Measurements from ENCODE around the gene HIPK2.
"Not testable (repeated sequence)": the region's sequence is repeated elsewhere in the genome, so short reads cannot be mapped to it uniquely, and the experiment has no call there.

HIPK2 gene

DNA sequence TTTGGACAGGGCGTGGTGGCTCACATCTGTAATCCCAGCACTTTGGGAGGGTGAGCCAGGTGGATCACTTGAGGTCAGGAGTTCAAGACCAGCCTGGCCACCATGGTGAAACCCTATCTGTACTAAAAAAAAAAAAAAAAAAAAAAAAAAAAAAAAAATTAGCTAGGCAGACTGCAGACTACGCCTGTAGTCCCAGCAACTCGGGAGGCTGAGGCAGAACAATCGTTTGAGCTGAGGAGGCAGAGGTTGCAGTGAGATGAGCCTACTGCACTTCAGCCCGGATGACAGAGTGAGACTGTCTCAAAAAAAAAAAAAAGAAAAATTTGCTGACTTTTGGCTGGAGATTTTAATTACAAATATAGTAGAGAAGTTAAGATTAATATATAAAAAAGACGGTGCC lies 104.0 kb downstream of the HIPK2 start:
- no peak for DNase-seq (ENCODE audit: low read depth in 2 of 2)

DNA sequence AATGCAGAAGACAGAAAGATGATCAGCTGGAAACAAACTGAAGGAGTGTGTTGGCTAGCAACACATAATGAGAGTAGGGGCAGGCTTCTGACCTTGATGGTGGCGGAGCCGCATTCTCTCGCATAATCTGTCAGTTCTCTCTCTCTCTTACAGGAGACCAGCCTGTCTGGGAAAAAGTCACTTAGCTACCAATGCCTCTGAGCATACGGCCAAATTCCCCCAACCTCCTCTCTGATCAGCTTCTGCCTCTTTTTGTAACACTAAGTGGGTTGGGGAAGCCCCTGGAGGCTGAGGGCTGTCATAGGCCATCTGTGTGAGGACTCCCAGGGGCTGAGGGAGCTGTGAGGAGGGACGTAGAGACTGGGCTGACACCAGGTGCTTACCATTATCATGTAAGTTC lies 104.6 kb downstream of the HIPK2 start:
- peak in 1 of 2 donors; percentile 23 for DNase-seq (ENCODE audit: low read depth in 2 of 2)

DNA sequence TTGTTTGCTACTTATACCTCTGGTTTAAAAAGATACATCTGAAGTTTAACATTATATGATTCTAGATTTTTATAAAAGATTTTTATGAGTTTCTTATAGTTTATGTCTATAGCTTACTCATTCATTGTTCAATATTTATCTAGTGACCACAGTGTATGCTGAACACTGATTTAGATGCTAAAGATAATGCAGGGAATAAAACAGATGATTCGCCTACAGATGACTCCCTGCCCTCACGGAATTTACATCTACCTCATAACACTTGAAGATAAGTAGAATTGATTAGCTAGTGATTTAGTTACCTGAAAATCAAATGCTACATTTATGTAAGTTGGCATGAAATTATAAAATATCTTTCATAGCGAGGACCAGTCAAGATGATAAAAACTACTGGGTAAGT lies 105.8 kb downstream of the HIPK2 start:
- no peak for DNase-seq (ENCODE audit: low read depth in 2 of 2)

DNA sequence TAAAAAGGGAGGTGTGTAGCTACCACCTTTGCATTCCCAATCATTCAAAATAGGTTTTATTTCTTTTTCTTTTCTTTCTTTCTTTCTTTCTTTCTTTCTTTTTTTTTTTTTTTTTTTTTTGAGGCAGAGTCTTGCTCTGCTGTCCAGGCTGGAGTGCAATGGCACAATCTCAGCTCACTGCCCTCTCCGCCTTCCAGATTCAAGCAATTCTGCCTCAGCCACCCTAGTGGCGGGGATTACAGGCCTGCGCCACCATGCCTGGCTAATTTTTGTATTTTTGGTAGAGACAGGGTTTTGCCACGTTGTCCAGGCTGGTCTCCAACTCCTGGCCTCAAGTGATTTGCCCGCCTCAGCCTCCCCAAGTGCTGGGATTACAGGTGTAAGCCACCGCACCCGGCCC lies 107.1 kb downstream of the HIPK2 start:
- not testable (repeated sequence) for DNase-seq (ENCODE audit: low read depth in 2 of 2)

DNA sequence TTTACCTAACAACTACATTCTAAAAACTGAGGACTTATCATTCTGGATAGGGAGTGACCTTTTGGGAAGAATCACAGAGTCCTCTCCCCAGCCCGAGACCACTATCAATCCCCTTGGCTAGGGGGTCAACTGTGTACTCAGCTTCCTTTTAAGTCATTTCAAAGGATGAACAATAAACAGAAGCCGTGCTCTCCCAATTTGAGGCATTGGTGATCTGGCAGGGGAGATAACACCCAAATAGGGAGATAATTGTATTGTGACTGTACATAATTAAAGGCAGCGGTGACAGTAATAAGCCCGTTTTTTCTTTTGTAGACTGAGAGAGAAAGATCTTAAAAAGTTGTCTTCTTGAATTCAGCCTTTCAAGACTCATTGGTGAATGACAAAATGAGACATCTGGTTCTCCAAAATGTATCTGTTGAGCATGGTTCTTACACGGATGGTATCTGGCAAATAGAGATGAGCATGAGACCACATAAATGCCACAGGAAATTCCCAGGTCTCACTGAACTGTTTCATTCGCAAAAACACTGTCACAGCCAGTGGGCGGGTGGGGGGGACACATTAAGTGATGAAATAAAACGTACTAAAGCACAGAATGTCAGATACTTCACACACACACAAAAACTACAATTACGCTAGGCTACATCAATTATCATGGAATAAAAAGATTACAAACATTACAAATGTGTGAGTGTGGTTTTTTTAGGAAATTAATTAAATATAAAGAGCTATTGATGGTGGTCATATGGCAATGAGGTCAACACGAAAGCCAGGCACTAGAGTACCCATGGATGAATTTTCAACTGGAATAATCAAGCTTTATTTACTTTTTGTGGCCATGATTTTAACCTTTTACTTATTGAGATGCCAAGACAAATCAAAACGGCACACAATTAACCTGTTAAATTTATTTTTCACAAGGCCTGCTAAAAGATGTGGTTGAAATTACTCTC lies 108.4 kb downstream of the HIPK2 start:
- no peak for DNase-seq (ENCODE audit: low read depth in 2 of 2)

DNA sequence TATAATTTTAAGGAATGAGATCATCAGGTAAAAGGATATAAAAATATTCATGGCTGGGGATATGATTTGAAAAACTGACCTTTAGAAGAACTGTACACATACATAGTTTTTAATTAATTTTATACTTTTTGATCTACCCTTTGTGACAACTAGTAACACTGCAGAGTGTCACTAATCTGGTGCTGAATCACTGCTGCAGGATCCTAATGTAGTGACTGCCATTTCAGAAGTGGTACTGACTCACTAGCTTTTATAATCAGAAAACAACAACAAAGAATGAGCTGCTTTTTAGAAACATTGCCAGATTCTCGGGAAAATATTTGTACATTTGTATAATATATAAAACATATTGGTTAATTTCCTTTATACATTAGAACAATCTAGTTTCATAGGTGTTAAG lies 110.4 kb downstream of the HIPK2 start:
- no peak for DNase-seq (ENCODE audit: low read depth in 2 of 2)

DNA sequence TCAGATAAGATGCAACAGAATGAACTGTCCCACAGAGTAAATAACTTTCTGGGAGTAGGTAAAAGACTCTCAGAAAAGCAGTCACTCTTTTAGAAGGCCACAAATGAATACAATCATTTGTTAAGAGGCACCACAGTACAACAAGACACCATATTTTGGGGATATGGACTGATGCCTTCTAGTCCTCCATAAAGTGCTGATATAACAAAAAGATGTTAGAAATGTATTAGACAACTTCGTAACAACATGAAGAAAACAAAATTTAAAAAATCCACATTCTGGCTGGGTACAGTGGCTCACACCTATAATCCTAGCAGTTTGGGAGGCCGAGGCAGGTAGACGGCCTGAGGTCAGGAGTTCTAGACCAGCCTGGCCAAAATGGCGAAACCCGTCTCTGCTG lies 111.3 kb downstream of the HIPK2 start:
- no peak for DNase-seq (ENCODE audit: low read depth in 2 of 2)

DNA sequence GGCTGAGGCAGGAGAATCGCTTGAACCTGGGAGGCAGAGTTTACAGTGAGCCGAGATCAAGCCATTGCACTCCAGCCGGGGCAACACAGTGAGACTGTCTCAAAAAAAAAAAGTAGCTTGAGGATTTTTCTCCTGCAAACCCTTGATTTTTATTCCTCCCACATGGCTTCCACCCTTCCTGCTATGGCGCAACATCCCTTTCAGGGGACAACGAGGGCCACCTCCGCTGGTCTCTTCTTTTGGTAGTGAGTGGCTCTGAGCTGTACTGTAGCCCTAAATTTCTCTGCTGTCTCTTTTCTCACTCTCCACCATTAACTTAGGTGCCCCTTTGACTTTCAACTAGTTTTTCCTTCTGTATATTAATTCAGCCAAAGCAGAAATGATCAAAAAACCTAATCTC lies 113.4 kb downstream of the HIPK2 start:
- no peak for DNase-seq (ENCODE audit: low read depth in 2 of 2)

DNA sequence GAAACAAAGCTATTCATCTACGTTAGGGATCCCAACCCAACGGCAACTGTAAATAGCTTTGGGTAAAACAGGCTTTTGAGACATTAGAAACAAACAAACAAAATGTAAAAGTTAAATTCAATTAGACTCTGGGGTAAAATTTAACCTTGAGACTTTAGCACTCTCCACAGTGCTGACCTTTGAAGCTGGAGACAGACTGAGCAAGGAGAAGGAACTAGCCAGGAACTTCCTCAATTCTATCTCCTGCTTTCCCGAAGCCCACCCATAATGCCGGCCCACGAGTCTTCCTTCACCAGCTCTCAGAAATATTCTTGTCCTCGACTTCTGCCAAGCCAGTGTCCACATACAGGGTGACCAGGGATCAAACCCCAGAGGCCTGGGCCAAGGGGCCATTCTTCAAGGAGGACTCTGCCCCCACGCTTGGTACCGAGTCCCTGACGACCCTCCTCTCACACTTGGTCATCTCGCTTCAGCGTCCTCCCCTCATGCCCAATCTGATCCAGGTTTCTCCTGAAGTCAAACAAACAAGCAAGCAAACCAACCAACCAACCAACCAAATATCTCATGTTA lies 114.1 kb downstream of the HIPK2 start:
- DNase-seq (ENCODE audit: low read depth in 2 of 2) = no peak

DNA sequence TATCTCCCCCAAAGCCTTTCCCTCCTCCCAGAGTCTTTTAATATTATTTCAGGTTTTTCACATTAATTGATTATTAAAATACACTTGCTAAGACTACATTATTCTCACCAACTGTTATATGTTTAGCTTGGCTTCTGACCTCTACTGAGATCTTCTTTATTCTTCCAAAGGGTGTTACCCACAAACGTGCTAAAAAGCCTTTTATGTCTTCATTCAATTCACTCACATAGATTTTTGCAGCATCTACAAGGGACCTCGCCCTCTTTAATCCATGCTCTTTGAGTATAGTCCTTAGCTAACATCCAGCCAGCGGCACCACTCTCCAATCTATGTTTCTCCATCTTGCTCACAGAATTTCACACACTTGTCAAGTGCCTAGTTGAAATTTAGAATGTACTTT lies 115.9 kb downstream of the HIPK2 start:
- no peak for DNase-seq (ENCODE audit: low read depth in 2 of 2)

DNA sequence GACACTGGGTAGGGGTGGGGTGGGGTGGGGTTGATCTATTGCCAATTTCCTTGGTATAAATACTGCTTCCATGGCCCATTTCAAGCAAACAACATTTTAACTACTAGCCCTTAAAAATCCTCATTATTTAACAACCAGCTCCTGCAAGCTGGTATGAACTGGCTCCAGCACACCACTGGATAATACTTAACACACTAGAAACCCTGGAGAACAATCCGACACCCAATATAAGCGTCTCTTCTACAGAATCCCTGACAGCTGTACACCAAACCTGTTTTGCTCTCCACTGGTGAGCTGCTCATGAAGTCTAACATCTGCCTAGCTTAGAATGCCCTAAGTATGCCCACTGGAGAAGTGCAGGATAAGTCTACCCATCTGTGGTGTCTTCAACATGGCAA lies 116.8 kb downstream of the HIPK2 start:
- no peak for DNase-seq (ENCODE audit: low read depth in 2 of 2)

DNA sequence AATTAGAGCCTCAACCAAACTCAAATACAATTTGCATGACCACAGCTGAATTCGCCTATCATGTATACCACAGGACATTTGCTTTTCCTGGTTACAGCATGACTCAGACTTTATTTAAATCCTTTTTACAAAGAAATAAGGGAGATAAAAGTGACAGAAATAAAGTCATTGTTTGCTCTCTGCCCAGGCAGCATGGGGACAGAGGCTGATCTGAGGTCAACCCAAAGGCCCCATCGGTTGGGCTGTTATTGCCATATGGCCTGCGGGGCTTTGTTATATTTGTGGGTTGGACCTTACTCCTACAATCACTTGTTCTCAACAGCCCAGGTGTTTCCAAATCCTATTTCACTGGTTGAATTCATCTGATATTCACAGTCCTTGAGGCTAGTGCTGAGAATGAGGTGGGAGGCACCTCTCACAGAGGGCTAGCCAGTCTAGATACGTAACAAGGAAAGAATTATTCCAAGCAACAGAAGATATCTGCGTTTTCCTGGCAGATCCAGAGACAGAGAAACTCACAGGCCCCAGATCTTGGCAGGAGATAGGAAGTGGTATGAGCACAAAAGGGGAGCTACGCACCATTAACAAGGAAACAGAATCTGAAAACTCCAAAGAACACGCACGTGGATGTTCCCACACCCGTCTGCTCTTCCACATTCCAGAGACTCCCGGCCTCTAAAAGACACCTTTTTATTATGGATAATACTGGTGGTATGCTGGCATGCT lies 117.3 kb downstream of the HIPK2 start:
- DNase-seq (ENCODE audit: low read depth in 2 of 2) = no peak

DNA sequence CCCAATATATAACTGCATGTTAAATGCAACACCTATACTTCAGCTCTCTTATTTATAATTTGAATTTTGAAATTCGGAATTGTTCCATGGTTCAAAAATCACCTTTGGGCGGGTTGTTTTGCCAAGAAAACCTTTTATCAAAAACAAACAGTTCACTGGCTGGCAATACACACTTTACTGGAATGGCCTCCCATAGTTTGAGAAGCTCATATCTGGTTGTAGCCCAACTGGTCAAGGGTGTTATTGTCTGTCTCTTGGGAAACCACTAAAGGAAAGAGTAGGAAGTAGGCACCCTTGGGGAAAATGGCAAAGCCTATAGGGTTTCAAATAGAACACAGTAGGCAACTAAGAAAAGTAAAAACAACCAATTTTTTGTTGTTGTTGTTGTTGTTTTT lies 117.9 kb downstream of the HIPK2 start:
- no peak for DNase-seq (ENCODE audit: low read depth in 2 of 2)

DNA sequence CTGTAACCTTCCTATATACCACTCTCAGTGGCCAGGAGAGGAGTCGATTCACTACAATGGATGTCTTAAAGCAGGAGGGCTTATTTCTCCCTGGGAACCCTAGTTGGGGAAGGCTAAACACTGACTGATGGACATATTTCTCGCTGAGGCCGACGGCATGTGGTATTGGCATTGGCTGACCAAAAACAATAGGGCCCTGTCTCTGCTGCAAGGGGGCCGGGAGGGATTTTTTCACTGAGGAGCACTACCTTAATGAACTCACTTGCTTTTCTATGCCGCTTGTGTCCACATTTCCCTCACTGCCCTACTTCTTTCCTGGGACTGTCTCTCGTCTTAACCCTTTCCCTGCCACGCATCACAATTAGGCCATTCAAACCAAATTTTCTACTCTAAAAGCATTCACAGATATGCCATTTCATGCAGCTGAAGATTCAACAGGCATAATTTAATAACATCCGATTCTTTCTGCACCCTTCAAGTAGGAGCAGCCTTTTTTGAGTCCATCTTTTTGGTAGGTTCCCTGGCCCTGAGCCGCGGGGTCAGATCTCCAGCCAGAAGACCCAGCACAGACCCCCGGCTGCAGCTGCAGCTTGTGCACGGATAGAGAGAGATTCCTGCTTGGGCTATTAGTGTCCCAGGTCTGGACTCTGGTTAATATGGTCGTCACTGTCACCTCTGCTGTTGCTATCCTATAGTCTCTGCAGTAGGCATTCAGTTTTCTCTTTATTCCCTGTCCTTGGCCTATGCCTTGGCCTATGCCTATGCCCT lies 118.7 kb downstream of the HIPK2 start:
- DNase-seq (ENCODE audit: low read depth in 2 of 2) = no peak

DNA sequence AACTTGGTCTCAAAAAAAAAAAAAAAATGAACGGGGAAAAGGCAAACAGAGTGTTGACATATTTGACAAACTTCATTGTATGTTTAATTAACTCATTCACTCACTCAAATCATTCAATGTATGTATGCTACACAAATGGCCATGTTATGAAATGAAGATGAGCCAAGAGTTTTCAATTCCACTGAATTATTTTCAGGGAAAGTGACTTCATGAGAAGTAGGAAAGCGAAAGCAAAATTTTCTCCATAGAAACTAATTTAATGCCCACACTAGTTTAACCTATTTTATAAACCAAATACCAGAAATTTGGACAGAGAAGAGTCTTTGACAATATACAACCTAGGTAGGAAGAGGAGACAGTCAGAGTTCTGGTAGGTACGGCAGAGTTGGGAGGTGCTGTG lies 119.5 kb downstream of the HIPK2 start:
- DNase-seq (ENCODE audit: low read depth in 2 of 2) = no peak

DNA sequence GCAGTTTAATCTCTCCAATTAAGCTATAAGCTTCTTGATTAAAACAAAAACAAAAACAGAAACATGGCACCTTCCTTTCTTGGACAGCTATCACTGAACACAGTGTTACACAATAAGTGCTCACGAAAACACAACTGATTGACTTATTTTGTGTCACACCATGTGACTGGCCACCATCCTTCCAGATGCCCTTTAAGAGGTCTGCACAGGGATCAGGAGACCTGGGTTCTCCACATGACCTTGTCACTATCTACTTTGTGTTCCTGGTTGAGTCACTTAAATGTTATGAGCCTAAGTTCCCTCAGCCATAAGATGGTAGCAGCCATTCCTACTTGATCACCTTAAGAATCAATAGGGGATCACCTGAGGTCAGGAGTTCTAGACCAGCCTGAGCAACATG lies 120.1 kb downstream of the HIPK2 start:
- no peak for DNase-seq (ENCODE audit: low read depth in 2 of 2)

DNA sequence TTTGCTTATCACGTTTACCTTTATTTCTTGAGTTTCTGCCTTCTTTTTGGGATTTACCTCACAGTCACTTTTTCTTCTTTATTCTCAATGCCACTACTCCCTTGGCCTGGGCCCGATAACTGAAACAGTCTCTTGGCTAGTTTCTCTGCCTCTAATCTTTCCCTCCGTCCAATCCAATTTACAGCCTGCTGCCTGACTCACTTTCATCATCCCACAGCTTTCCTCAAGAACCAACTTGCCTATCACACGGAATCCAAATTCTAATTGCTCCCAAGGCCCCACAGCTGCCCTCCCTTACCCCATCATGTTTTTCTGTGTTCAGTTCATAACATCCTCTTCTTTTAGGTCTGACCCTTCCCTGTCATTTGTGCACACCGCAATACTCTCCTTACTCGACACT lies 121.4 kb downstream of the HIPK2 start:
- DNase-seq (ENCODE audit: low read depth in 2 of 2) = no peak

DNA sequence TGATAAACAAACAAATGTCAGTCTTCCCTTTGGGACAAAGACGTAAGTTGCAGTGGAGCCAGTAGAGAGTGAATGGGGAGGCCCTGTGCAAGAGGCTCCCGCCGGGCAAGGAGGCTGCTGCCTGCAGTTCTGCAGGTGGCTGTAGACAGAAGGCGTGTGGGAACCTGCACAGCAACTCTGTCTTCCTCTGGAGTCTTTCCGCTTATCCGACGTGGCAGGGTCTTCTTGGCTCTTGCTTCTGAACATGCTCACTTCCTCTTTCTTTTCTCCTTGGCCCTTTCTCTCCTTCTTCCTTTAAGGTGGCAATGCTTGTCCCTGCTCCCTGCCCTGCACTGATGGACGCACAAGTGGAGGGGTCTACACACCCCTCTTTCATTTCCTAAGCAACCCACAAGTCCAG lies 122.5 kb downstream of the HIPK2 start:
- no peak for DNase-seq (ENCODE audit: low read depth in 2 of 2)

DNA sequence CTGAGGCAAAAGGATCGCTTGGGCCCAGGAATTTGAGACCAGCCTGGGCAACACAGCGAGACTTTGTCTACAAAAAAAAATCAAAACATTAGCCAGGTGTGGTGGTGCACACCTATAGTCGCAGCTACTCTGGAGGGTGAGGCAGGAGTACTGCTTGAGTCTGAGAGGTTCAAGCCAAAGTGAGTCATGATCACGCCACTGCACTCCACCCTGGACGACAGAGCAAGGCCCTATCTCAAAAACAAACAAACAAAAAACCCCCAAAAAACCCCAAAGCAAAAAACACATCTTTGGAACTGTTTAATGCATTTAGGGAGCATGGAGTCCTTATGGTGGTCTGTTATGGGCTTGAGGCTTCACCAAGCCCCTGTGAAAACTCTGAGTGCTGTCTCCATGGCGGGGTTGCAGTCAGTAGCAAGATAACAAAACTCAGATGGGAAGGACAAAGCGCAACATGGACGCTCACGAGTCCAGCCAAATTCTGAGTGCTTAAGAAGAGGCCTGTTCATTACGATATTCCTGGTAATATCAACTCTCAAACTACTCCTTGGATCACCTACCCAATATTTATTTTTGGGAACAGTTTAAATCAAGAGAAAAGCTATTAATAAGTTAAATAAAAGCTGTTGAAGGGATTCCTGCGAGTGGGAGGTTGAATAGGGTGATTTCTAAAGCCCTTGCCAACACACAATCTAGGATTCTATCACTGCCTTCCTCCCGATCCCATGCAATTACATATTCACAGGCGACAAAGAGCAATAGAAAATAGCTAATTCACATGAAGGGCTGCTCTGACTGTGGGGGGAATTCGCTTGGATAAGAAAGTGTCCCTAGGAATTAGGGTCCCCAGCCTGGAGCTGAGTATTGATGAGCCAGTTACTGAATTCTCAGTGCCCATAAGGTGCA lies 123.3 kb downstream of the HIPK2 start:
- DNase-seq (ENCODE audit: low read depth in 2 of 2) = no peak

DNA sequence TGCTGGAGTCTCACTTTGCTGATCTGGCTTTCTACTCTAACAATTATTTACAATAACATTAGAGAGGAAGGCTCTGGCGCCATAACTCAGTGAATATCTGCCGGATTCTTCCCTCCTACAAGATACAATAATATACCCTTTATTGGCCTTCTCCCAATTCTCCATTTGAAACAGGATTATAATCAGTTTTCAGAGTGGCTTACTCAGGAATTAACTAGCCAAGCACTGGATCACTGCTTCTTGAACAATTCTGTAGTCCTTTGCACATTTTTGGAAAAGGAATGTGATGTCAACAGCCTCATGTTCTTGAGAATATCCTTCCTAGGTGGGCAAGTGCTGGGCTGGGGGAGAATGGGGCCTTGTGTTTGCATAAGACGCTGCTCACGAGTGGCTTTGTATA lies 125.9 kb downstream of the HIPK2 start:
- no peak for DNase-seq (ENCODE audit: low read depth in 2 of 2)

DNA sequence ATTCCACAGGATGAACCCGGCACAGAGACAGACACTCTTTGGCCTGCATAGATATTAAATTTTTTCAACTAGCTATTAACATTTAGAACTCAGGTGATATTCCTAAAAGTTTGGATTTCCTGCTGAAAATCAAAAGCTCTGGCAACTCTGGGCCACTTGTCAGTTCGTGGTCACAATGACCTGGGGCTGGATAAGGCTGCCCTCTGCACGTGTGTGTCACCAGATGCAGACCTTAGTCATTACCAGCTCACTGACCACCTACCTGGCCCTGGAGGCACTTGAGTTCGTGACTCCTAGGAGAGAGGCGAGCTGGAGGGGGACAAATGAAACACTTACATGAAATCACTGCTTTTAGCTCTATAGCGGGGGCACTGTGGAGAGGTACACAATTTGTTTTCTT lies 126.5 kb downstream of the HIPK2 start:
- no peak for DNase-seq (ENCODE audit: low read depth in 2 of 2)

Data from stimulated activated CD4-positive, alpha-beta T cell treated with anti-CD3 and anti-CD28 coated beads, Interleukin-15, amount 100 ng/mL, for 48 hours (primary cell).